ENCODE data around the gene ATP2B1.

The ATP2B1 gene

DNA sequence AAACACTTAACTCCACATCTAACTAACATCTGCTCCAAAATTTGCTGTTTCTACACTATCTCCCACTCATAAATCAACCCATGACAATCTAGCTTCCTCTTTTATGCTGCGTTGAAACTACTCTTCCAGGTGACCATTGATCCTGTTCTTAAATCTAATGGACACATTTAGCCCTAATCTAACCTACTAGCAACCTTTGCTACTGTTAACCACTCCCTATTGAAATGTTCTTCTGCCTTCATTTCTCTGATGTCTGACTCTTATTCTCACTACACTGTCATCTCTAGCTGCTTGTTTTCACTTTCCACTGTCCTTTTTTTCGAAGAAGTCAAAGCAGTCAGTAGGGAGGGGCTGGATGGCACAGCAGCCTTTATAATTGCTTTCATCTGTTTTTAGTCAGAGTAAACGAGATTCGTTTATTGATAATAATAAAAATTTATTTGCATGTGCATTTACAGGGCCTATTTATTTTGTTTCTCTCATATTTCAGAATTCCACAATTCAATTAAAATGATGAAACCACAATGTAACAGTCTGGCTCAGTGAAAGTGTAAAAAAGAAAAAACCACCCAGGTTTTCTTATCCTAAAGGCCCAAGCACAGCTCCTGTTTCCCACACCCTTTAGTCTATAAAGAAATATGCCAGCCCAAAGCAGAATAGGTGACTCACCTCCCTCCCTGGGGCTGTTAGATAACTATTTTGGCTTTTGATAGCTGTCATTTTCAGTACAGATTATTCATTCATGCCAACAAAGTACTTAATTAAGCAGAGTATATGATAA lies 44.9 kb downstream of the ATP2B1 start (continued):
- TF ChIP-seq ZNF521 (tag by site-specific recombination; IDR thresholded peaks at IDR 0.05) = no peak
- no peak for TF ChIP-seq BCL11A (tag by site-specific recombination; IDR thresholded peaks at IDR 0.05; ENCODE audit: low read depth)
- no peak for TF ChIP-seq ZXDB (tag by site-specific recombination; IDR thresholded peaks at IDR 0.05)
- TF ChIP-seq ZNF324 (tag by site-specific recombination; IDR thresholded peaks at IDR 0.05) = no peak
- TF ChIP-seq ZNF132 (tag by site-specific recombination; IDR thresholded peaks at IDR 0.05; ENCODE audit: borderline replicate concordance) = no peak
- TF ChIP-seq ZNF626 (tag by site-specific recombination; IDR thresholded peaks at IDR 0.05) = no peak
- TF ChIP-seq SCRT1 (tag by site-specific recombination; IDR thresholded peaks at IDR 0.05; ENCODE audit: borderline replicate concordance) = no peak
- no peak for TF ChIP-seq SP3 (tag by site-specific recombination; IDR thresholded peaks at IDR 0.05)
- TF ChIP-seq, protein P1, sequence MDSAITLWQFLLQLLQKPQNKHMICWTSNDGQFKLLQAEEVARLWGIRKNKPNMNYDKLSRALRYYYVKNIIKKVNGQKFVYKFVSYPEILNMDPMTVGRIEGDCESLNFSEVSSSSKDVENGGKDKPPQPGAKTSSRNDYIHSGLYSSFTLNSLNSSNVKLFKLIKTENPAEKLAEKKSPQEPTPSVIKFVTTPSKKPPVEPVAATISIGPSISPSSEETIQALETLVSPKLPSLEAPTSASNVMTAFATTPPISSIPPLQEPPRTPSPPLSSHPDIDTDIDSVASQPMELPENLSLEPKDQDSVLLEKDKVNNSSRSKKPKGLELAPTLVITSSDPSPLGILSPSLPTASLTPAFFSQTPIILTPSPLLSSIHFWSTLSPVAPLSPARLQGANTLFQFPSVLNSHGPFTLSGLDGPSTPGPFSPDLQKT (IDR thresholded peaks at IDR 0.05; ENCODE audit: borderline replicate concordance, low read depth, low read length) = no peak
- TF ChIP-seq ZNF391 (tag by site-specific recombination; IDR thresholded peaks at IDR 0.05; ENCODE audit: borderline replicate concordance, low read depth) = no peak
- TF ChIP-seq ZNF366 (tag by site-specific recombination; conservative IDR thresholded peaks at IDR 0.05) = no peak; the same call in 1 of the 2 replicates
- no peak for TF ChIP-seq ZNF585B (tag by site-specific recombination; IDR thresholded peaks at IDR 0.05)
- TF ChIP-seq ZSCAN23 (tag by site-specific recombination; IDR thresholded peaks at IDR 0.05) = no peak
- TF ChIP-seq, protein P2, sequence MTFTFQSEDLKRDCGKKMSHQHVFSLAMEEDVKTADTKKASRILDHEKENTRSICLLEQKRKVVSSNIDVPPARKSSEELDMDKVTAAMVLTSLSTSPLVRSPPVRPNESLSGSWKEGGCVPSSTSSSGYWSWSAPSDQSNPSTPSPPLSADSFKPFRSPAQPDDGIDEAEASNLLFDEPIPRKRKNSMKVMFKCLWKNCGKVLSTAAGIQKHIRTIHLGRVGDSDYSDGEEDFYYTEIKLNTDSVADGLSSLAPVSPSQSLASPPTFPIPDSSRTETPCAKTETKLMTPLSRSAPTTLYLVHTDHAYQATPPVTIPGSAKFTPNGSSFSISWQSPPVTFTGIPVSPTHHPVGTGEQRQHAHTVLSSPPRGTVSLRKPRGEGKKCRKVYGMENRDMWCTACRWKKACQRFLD (tag by site-specific recombination; IDR thresholded peaks at IDR 0.05) = no peak
- TF ChIP-seq GLI4 (tag by site-specific recombination; IDR thresholded peaks at IDR 0.05) = no peak
- no peak for TF ChIP-seq ZBTB20 (tag by site-specific recombination; IDR thresholded peaks at IDR 0.05)
- no peak for TF ChIP-seq ZNF426 (tag by site-specific recombination; IDR thresholded peaks at IDR 0.05)
- TF ChIP-seq ZBTB21 (tag by site-specific recombination; IDR thresholded peaks at IDR 0.05) = no peak
- TF ChIP-seq, protein P3, sequence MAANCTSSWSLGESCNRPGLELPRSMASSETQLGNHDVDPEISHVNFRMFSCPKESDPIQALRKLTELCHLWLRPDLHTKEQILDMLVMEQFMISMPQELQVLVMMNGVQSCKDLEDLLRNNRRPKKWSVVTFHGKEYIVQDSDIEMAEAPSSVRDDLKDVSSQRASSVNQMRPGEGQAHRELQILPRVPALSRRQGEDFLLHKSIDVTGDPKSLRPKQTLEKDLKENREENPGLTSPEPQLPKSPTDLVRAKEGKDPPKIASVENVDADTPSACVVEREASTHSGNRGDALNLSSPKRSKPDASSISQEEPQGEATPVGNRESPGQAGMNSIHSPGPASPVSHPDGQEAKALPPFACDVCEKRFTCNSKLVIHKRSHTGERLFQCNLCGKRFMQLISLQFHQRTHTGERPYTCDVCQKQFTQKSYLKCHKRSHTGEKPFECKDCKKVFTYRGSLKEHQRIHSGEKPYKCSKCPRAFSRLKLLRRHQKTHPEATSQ (tag by site-specific recombination; IDR thresholded peaks at IDR 0.05) = no peak
- no peak for TF ChIP-seq ZNF354C (tag by site-specific recombination; IDR thresholded peaks at IDR 0.05; ENCODE audit: borderline replicate concordance, low read depth)
- no peak for TF ChIP-seq EGR2 (tag by site-specific recombination; IDR thresholded peaks at IDR 0.05; ENCODE audit: low read depth)
- no peak for TF ChIP-seq KLF1 (tag by site-specific recombination; IDR thresholded peaks at IDR 0.05)
- TF ChIP-seq, protein P4, sequence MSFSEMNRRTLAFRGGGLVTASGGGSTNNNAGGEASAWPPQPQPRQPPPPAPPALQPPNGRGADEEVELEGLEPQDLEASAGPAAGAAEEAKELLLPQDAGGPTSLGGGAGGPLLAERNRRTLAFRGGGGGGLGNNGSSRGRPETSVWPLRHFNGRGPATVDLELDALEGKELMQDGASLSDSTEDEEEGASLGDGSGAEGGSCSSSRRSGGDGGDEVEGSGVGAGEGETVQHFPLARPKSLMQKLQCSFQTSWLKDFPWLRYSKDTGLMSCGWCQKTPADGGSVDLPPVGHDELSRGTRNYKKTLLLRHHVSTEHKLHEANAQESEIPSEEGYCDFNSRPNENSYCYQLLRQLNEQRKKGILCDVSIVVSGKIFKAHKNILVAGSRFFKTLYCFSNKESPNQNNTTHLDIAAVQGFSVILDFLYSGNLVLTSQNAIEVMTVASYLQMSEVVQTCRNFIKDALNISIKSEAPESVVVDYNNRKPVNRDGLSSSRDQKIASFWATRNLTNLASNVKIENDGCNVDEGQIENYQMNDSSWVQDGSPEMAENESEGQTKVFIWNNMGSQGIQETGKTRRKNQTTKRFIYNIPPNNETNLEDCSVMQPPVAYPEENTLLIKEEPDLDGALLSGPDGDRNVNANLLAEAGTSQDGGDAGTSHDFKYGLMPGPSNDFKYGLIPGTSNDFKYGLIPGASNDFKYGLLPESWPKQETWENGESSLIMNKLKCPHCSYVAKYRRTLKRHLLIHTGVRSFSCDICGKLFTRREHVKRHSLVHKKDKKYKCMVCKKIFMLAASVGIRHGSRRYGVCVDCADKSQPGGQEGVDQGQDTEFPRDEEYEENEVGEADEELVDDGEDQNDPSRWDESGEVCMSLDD (tag by site-specific recombination; IDR thresholded peaks at IDR 0.05) = no peak
- peak; percentile 77 for TF ChIP-seq OSR2 (tag by site-specific recombination; IDR thresholded peaks at IDR 0.05)
- no peak for TF ChIP-seq ZNF624 (tag by site-specific recombination; IDR thresholded peaks at IDR 0.05)
- no peak for TF ChIP-seq ZNF571 (tag by site-specific recombination; IDR thresholded peaks at IDR 0.05)
- TF ChIP-seq KLF8 (tag by site-specific recombination; IDR thresholded peaks at IDR 0.05) = no peak
- TF ChIP-seq HOXC10 (CRISPR knock-in tag; IDR thresholded peaks at IDR 0.05) = no peak
- TF ChIP-seq, protein P5, sequence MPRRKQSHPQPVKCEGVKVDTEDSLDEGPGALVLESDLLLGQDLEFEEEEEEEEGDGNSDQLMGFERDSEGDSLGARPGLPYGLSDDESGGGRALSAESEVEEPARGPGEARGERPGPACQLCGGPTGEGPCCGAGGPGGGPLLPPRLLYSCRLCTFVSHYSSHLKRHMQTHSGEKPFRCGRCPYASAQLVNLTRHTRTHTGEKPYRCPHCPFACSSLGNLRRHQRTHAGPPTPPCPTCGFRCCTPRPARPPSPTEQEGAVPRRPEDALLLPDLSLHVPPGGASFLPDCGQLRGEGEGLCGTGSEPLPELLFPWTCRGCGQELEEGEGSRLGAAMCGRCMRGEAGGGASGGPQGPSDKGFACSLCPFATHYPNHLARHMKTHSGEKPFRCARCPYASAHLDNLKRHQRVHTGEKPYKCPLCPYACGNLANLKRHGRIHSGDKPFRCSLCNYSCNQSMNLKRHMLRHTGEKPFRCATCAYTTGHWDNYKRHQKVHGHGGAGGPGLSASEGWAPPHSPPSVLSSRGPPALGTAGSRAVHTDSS (tag by site-specific recombination; IDR thresholded peaks at IDR 0.05) = no peak
- TF ChIP-seq ZNF530 (tag by site-specific recombination; IDR thresholded peaks at IDR 0.05; ENCODE audit: low read depth) = no peak
- no peak for TF ChIP-seq ZNF16 (tag by site-specific recombination; IDR thresholded peaks at IDR 0.05; ENCODE audit: low read depth)
- no peak for TF ChIP-seq YY1 (tag by site-specific recombination; IDR thresholded peaks at IDR 0.05)
- no peak for TF ChIP-seq GFI1B (tag by site-specific recombination; IDR thresholded peaks at IDR 0.05)
- no peak for TF ChIP-seq ZNF701 (tag by site-specific recombination; IDR thresholded peaks at IDR 0.05)
- TF ChIP-seq ZNF112 (tag by site-specific recombination; IDR thresholded peaks at IDR 0.05) = no peak

Measured in HEK293 (cell line).